B cell (primary cell): ENCODE measurements around the gene SIPA1L3.

Experiments used
- CTCF ChIP-seq: fragments of 200-600 bp; IDR thresholded peaks from one replicate; pipeline ENCODE4 v1.8.0; 2022; ENCODE audit warnings: antibody characterized with exemption, mild to moderate bottlenecking
- EZH2 ChIP-seq: IDR thresholded peaks from 2 replicates; pipeline ENCODE4 v1.6.1; 2012; ENCODE audit warnings: borderline replicate concordance, low read depth, mild to moderate bottlenecking, moderate library complexity, low read length; ENCODE audit not compliant: insufficient read depth, poor library complexity, severe bottlenecking

DNA sequence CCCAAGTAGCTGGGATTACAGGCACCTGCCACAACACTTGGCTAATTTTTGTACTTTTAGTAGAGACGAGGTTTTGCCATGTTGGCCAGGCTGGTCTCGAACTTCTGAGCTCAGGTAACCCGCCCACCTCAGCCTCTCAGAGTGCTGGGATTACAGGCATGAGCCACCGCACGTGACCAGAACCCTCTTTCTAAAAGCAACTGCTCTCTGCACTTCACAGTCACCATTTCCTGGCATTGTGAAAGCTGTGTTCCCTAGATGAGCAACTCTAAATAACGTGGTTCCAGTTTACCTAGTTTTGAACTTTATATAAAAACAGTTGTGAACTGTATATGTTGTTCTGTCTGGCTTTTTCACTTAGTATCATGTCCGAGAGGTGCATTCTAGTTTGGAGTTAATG is 152.9 kb downstream of the SIPA1L3 start:
- TF ChIP-seq CTCF (no peak), EZH2 (no peak)
